Spinal cord (tissue), 10 donors: ENCODE results near the gene MARVELD1. TPM values are rescaled to one million over a fixed set of nuclear protein-coding genes. Genes with fewer than 3 reads are reported as not detected.

Experiments used
- DNase-seq, 6 donors: peaks; one replicate each; pipeline versions ENCODE4 v3.0.0 to v3.0.0-alpha.2; 2013 to 2015; ENCODE audit warnings: low spot score in 6 of 6, low read depth in 4 of 6
- H3K27ac ChIP-seq: one replicate; pipeline ENCODE4 v1.5.1; 2013; ENCODE audit warnings: low read depth, low read length, control low read depth
- H3K27me3 ChIP-seq: one replicate; pipeline ENCODE4 v1.6.1; 2013; ENCODE audit warnings: low read length; ENCODE audit not compliant: control insufficient read depth, insufficient read depth
- H3K36me3 ChIP-seq: one replicate; pipeline ENCODE4 v1.6.1; 2013; ENCODE audit warnings: low read length; ENCODE audit not compliant: control insufficient read depth, insufficient read depth
- H3K4me1 ChIP-seq: one replicate; pipeline ENCODE4 v1.6.1; 2013; ENCODE audit warnings: low read length; ENCODE audit not compliant: control insufficient read depth, insufficient read depth
- H3K4me3 ChIP-seq: one replicate; pipeline ENCODE4 v1.5.1; 2013; ENCODE audit warnings: low read depth, low read length, control low read depth
- H3K9me3 ChIP-seq: one replicate; pipeline ENCODE4 v1.6.1; 2013; ENCODE audit warnings: low read length; ENCODE audit not compliant: control insufficient read depth, insufficient read depth
- WGBS: methylation state at CpG from one replicate; pipeline ENCODE4 v1.1.5; 2013; ENCODE audit warnings: missing lambda C conversion rate; ENCODE audit not compliant: insufficient coverage; 5-methylcytosine and 5-hydroxymethylcytosine counted together
- polyA plus RNA-seq, 2 donors: library from polyadenylated mRNA; unstranded; fragments of 120-200 nt; gene quantifications; one replicate each; pipeline ENCODE4 v1.2.1, GENCODE V29; 2013; ENCODE audit not compliant: insufficient read length in 2 of 2
- total RNA-seq, 2 donors: library from RNA; depleted of rRNA in 1 of 2; stranded (reverse); fragments of 120-200 nt in 1 of 2; fragments of >200 nt in 1 of 2; gene quantifications; one replicate each; pipeline versions ENCODE4 v1.2.3 to v1.2.4, GENCODE V29; 2013 to 2014
- donor health status: healthy.

Gene MARVELD1
- total and polyA plus RNA-seq, 4 donors = 11.7 to 31.5 (median 19.9) TPM

- H3K27ac ChIP-seq = no peak overlapping the region
- H3K4me1 ChIP-seq = no peaks in the 10 kb centered on the region
- no peak overlapping the region for H3K4me3 ChIP-seq
- peaks cover 56% of the 10 kb centered on the region for H3K36me3 ChIP-seq
- DNase-seq = no peak
- no peaks in the 10 kb centered on the region for H3K27me3 ChIP-seq
- 94% methylated on average over 2 of the region's 10 CpGs for WGBS
- no peaks in the 10 kb centered on the region for H3K9me3 ChIP-seq
Observed at GRCh38 chr10:97748116-97748515, 34.6 kb downstream of the MARVELD1 start.

- Histone ChIP-seq H3K27ac (no peak overlapping the region), H3K27me3 (no peaks in the 10 kb centered on the region), H3K4me1 (no peaks in the 10 kb centered on the region), H3K4me3 (no peak overlapping the region), H3K36me3 (peaks cover 78% of the 10 kb centered on the region), H3K9me3 (no peaks in the 10 kb centered on the region)
- WGBS = 95% methylated on average over 18 of the region's 18 CpGs
- no peak for DNase-seq
Observed at GRCh38 chr10:97752956-97753355, 39.4 kb downstream of the MARVELD1 start.

GRCh38 chr10:97754726-97755125 lies 41.2 kb downstream of the MARVELD1 start:
- no peak for DNase-seq

GRCh38 chr10:97755718-97756117 lies 42.2 kb downstream of the MARVELD1 start:
- Histone ChIP-seq H3K4me1 (peaks cover 15% of the 10 kb centered on the region), H3K27me3 (no peaks in the 10 kb centered on the region), H3K27ac (no peak overlapping the region), H3K4me3 (no peak overlapping the region), H3K36me3 (peaks cover 80% of the 10 kb centered on the region), H3K9me3 (no peaks in the 10 kb centered on the region)
- WGBS = 91% methylated on average over 6 of the region's 6 CpGs
- DNase-seq = no peak

More at GRCh38 chr10:97754726-97755125, 41.2 kb downstream of the MARVELD1 start:
- Histone ChIP-seq H3K4me1 (peaks cover 6% of the 10 kb centered on the region), H3K36me3 (peaks cover 79% of the 10 kb centered on the region), H3K9me3 (no peaks in the 10 kb centered on the region), H3K27ac (no peak overlapping the region), H3K27me3 (no peaks in the 10 kb centered on the region), H3K4me3 (no peak overlapping the region)
- WGBS = no CpG with 5 or more reads among the region's 4 CpGs

GRCh38 chr10:97757471-97757870 lies 43.9 kb downstream of the MARVELD1 start:
- DNase-seq = no peak
- Histone ChIP-seq H3K4me1 (peaks cover 31% of the 10 kb centered on the region), H3K27me3 (no peaks in the 10 kb centered on the region), H3K4me3 (no peak overlapping the region), H3K36me3 (peaks cover 84% of the 10 kb centered on the region), H3K9me3 (no peaks in the 10 kb centered on the region), H3K27ac (no peak overlapping the region)
- WGBS = 92% methylated on average over 4 of the region's 6 CpGs

GRCh38 chr10:97759158-97759887 lies 45.8 kb downstream of the MARVELD1 start:
- Histone ChIP-seq H3K9me3 (no peaks in the 10 kb centered on the region), H3K27me3 (no peaks in the 10 kb centered on the region), H3K36me3 (peaks cover 67% of the 10 kb centered on the region), H3K4me3 (no peak overlapping the region), H3K4me1 (peaks cover 45% of the 10 kb centered on the region), H3K27ac (no peak overlapping the region)
- DNase-seq = peak in 4 of 6 donors; percentile 59 to 90 (median 75)
- 5% methylated on average over 2 of the region's 5 CpGs for WGBS

- DNase-seq = no peak
- H3K9me3 ChIP-seq = no peaks in the 10 kb centered on the region
- H3K4me3 ChIP-seq = no peak overlapping the region
- H3K27me3 ChIP-seq = no peaks in the 10 kb centered on the region
- H3K27ac ChIP-seq = no peak overlapping the region
- H3K4me1 ChIP-seq = peaks cover 51% of the 10 kb centered on the region
- 86% methylated on average over 4 of the region's 5 CpGs for WGBS
- peaks cover 66% of the 10 kb centered on the region for H3K36me3 ChIP-seq
Observed at GRCh38 chr10:97759946-97760345, 46.4 kb downstream of the MARVELD1 start.

GRCh38 chr10:97760461-97761257 lies 47.1 kb downstream of the MARVELD1 start:
- 90% methylated on average over 11 of the region's 11 CpGs for WGBS
- Histone ChIP-seq H3K27ac (peak overlapping the region; percentile 57), H3K9me3 (no peaks in the 10 kb centered on the region), H3K4me1 (peaks cover 55% of the 10 kb centered on the region), H3K4me3 (no peak overlapping the region), H3K36me3 (peaks cover 61% of the 10 kb centered on the region), H3K27me3 (no peaks in the 10 kb centered on the region)
- DNase-seq = no peak

GRCh38 chr10:97761331-97761865 lies 47.9 kb downstream of the MARVELD1 start:
- Histone ChIP-seq H3K9me3 (no peaks in the 10 kb centered on the region), H3K27me3 (no peaks in the 10 kb centered on the region), H3K4me3 (no peak overlapping the region), H3K4me1 (peaks cover 55% of the 10 kb centered on the region), H3K27ac (no peak overlapping the region), H3K36me3 (peaks cover 54% of the 10 kb centered on the region)
- 89% methylated on average over 8 of the region's 8 CpGs for WGBS
- DNase-seq = no peak
